Stimulated activated CD4-positive, alpha-beta T cell treated with anti-CD3 and anti-CD28 coated beads, Interleukin-12 subunit alpha, Interleukin-12 subunit beta, amount 100 ng/mL, for 24 hours (primary cell): ENCODE results near the gene TMEM14B.
"Not testable (repeated sequence)": the region's sequence is repeated elsewhere in the genome, so short reads cannot be mapped to it uniquely, and the experiment has no call there.

Source experiments
- DNase-seq, 2 experiments: peaks; one replicate each; pipeline ENCODE4 v3.0.0-alpha.2; 2020; ENCODE audit warnings: low read depth in 2 of 2

The TMEM14B gene

GRCh38 chr6:10747251-10747972 is at the start of gene TMEM14B:
Gene TMEM14B, plus strand, starts transcription at chr6:10747805. Its CDS starts 1,441 bp downstream, at chr6:10749246.
- DNase-seq = peak; percentile 100

- DNase-seq = no peak
Measured at GRCh38 chr6:10713962-10714361, 33.6 kb upstream of the TMEM14B start.

GRCh38 chr6:10719296-10719963 is 28.2 kb upstream of the TMEM14B start:
- no peak for DNase-seq

- no peak for DNase-seq
Measured at GRCh38 chr6:10719964-10720264, 27.7 kb upstream of the TMEM14B start.

- peak; percentile 36 to 50 for DNase-seq
Measured at GRCh38 chr6:10720265-10720959, 27.2 kb upstream of the TMEM14B start.

GRCh38 chr6:10720960-10721849 is 26.4 kb upstream of the TMEM14B start:
- not testable (repeated sequence) for DNase-seq

- DNase-seq = no peak
Measured at GRCh38 chr6:10721850-10722569, 25.6 kb upstream of the TMEM14B start.

GRCh38 chr6:10722570-10722819 is 25.1 kb upstream of the TMEM14B start:
- no peak for DNase-seq

GRCh38 chr6:10722820-10723566 is 24.6 kb upstream of the TMEM14B start, which contains the start of gene TMEM14C:
Gene TMEM14C, plus strand, starts transcription at chr6:10723070. Its CDS starts 1,544 bp downstream, at chr6:10724614.
- peak; percentile 82 to 92 for DNase-seq

- no peak for DNase-seq
Measured at GRCh38 chr6:10723567-10723881, 24.1 kb upstream of the TMEM14B start.

GRCh38 chr6:10725044-10725443 is 22.6 kb upstream of the TMEM14B start:
- DNase-seq = no peak

GRCh38 chr6:10725716-10726115 is 21.9 kb upstream of the TMEM14B start:
- DNase-seq = no peak

GRCh38 chr6:10730254-10730653 is 17.4 kb upstream of the TMEM14B start:
- DNase-seq = no peak

- DNase-seq = no peak
Measured at GRCh38 chr6:10733151-10733715, 14.4 kb upstream of the TMEM14B start.

GRCh38 chr6:10733863-10734262 is 13.7 kb upstream of the TMEM14B start:
- no peak for DNase-seq

- DNase-seq = no peak
Measured at GRCh38 chr6:10736731-10737130, 10.9 kb upstream of the TMEM14B start.

- no peak for DNase-seq
Measured at GRCh38 chr6:10740061-10740460, 7.5 kb upstream of the TMEM14B start.

GRCh38 chr6:10741643-10742042 is 6.0 kb upstream of the TMEM14B start:
- not testable (repeated sequence) for DNase-seq

GRCh38 chr6:10742251-10742650 is 5.4 kb upstream of the TMEM14B start:
- DNase-seq = no peak

- no peak for DNase-seq
Measured at GRCh38 chr6:10743515-10743914, 4.1 kb upstream of the TMEM14B start.

- no peak for DNase-seq
Measured at GRCh38 chr6:10745116-10745515, 2.5 kb upstream of the TMEM14B start.
